GM23248 (cell line): Measurements from ENCODE around the gene CCDC136. TPM values are rescaled to one million over a fixed set of nuclear protein-coding genes. Genes with fewer than 3 reads are reported as not detected.

Experiments used
- DNase-seq: peaks from one replicate; pipeline ENCODE4 v3.0.0-alpha.2; 2015
- H2AFZ ChIP-seq: fragments of 200-600 bp; sonication (generic); 2 replicates; pipeline ENCODE4 v1.6.1; 2016; ENCODE audit warnings: antibody characterized with exemption
- H3F3A ChIP-seq: fragments of 200-600 bp; sonication (generic); 2 replicates; pipeline ENCODE4 v1.6.1; 2016; ENCODE audit warnings: mild to moderate bottlenecking, antibody characterized with exemption, mixed run types; ENCODE audit not compliant: insufficient read depth
- H3K27ac ChIP-seq: fragments of 200-600 bp; sonication (generic); 2 replicates; pipeline ENCODE4 v1.5.1; 2016; ENCODE audit warnings: mild to moderate bottlenecking
- H3K27me3 ChIP-seq: fragments of 200-600 bp; sonication (generic); replicated peaks from 2 replicates; pipeline ENCODE4 v1.6.1; 2016; ENCODE audit warnings: mild to moderate bottlenecking; ENCODE audit not compliant: insufficient read depth
- H3K36me3 ChIP-seq: fragments of 200-600 bp; sonication (generic); 2 replicates; pipeline ENCODE4 v1.6.1; 2016; ENCODE audit warnings: low read depth, mild to moderate bottlenecking
- H3K4me1 ChIP-seq: fragments of 200-600 bp; sonication (generic); 2 replicates; pipeline ENCODE4 v1.6.1; 2016; ENCODE audit warnings: mild to moderate bottlenecking; ENCODE audit not compliant: insufficient read depth
- H3K4me2 ChIP-seq: fragments of 200-600 bp; sonication (generic); one replicate; pipeline ENCODE4 v1.6.1; 2016; ENCODE audit warnings: mild to moderate bottlenecking; ENCODE audit not compliant: unreplicated experiment
- H3K4me3 ChIP-seq: fragments of 200-600 bp; sonication (generic); 2 replicates; pipeline ENCODE4 v1.5.1; 2016; ENCODE audit warnings: mild to moderate bottlenecking
- H3K79me2 ChIP-seq: fragments of 200-600 bp; sonication (generic); 2 replicates; pipeline ENCODE4 v1.6.1; 2016; ENCODE audit warnings: mild to moderate bottlenecking; ENCODE audit not compliant: insufficient read depth
- H3K9ac ChIP-seq: fragments of 200-600 bp; sonication (generic); 2 replicates; pipeline ENCODE4 v1.6.1; 2016; ENCODE audit warnings: mild to moderate bottlenecking
- H3K9me2 ChIP-seq: fragments of 200-600 bp; sonication (generic); 2 replicates; pipeline ENCODE4 v1.6.1; 2016; ENCODE audit warnings: mixed run types, mild to moderate bottlenecking, moderate library complexity; ENCODE audit not compliant: insufficient read depth
- H3K9me3 ChIP-seq: fragments of 200-600 bp; sonication (generic); one replicate; pipeline ENCODE4 v1.6.1; 2017; ENCODE audit warnings: low read depth
- H4K20me1 ChIP-seq: fragments of 200-600 bp; sonication (generic); 2 replicates; pipeline ENCODE4 v1.6.0; 2016; ENCODE audit not compliant: insufficient read depth
- EZH2 ChIP-seq: fragments of 200-600 bp; sonication (generic); IDR thresholded peaks from 2 replicates; pipeline ENCODE4 v1.6.1; 2018; ENCODE audit warnings: antibody characterized with exemption, mild to moderate bottlenecking; ENCODE audit not compliant: insufficient read depth, poor library complexity, severe bottlenecking
- EZH2phosphoT487 ChIP-seq: fragments of 200-600 bp; sonication (generic); IDR thresholded peaks from 2 replicates; pipeline ENCODE4 v1.6.1; 2018; ENCODE audit warnings: antibody characterized with exemption, moderate library complexity, mild to moderate bottlenecking, low read depth; ENCODE audit not compliant: insufficient read depth
- WGBS, 2 experiments: methylation state at CpG; one replicate each; pipeline ENCODE4 v1.1.6; 2015 to 2017; ENCODE audit warnings: low lambda C conversion rate in 2 of 2, low coverage in 1 of 2; ENCODE audit errors: missing lambda C conversion rate in 2 of 2; 5-methylcytosine and 5-hydroxymethylcytosine counted together
- in situ Hi-C: fragments of 300-500 bp; cut with MboI; formaldehyde crosslinking; loops from 2 replicates; pipeline ENCODE4 v1.15.0; 2020
- polyA plus RNA-seq: library from polyadenylated mRNA; unstranded; fragments of >200 nt; fragmentation: Nextera tagmentation; extraction: Ambion mirVana; gene quantifications from 2 replicates; pipeline ENCODE4 v1.2.1, GENCODE V29; 2016
- total RNA-seq: library from RNA; depleted of rRNA; stranded (reverse); fragments of >200 nt; shearing (Covaris generic); gene quantifications from 2 replicates; pipeline ENCODE4 v1.2.3, GENCODE V29; 2014

CCDC136 gene
- total and polyA plus RNA-seq, 2 experiments from 2014 or later, result 3.1 to 3.9 TPM

GRCh38 chr7:128755819-128756476 is 35.8 kb upstream of the CCDC136 start:
- peaks cover 90% of the 10 kb centered on the region for H3K79me2 ChIP-seq
- peak; percentile 98 for DNase-seq
- peak overlapping the region; percentile 31; the same call in 1 of the 2 replicates for H3K9ac ChIP-seq
- WGBS, 2 experiments, result 1% methylated on average over 5 of the region's 5 CpGs
- peaks cover 66% of the 10 kb centered on the region for H3K4me1 ChIP-seq
- H3K27me3 ChIP-seq, result no peaks in the 10 kb centered on the region
- peak overlapping the region; percentile 53 for H3K4me3 ChIP-seq
- H3K9me2 ChIP-seq, result no peaks in the 10 kb centered on the region
- peaks cover 89% of the 10 kb centered on the region for H3F3A ChIP-seq
- H3K27ac ChIP-seq, result peak overlapping the region; percentile 87
- peak; percentile 99 for TF ChIP-seq EZH2phosphoT487
- no peak for TF ChIP-seq EZH2
- peaks cover 80% of the 10 kb centered on the region for H3K36me3 ChIP-seq
- no peak overlapping the region for H2AFZ ChIP-seq
- peak overlapping the region; percentile 73 for H3K4me2 ChIP-seq
- in situ Hi-C loops, result no loop called here
- H3K9me3 ChIP-seq, result no peaks in the 10 kb centered on the region
- no peaks in the 10 kb centered on the region; the same call in 1 of the 2 replicates for H4K20me1 ChIP-seq

- Histone ChIP-seq H2AFZ (no peak overlapping the region), H3K9me3 (no peaks in the 10 kb centered on the region), H3K9me2 (no peaks in the 10 kb centered on the region), H3K9ac (peak overlapping the region; percentile 74; the same call in 1 of the 2 replicates), H3K79me2 (peaks cover 90% of the 10 kb centered on the region), H3K4me3 (no peak overlapping the region), H3K4me2 (peak overlapping the region; percentile 73), H4K20me1 (no peaks in the 10 kb centered on the region; the same call in 1 of the 2 replicates), H3K4me1 (peaks cover 66% of the 10 kb centered on the region), H3K27ac (peak overlapping the region; percentile 87), H3F3A (peaks cover 96% of the 10 kb centered on the region), H3K27me3 (no peaks in the 10 kb centered on the region), H3K36me3 (peaks cover 80% of the 10 kb centered on the region)
- in situ Hi-C loops, result no loop called here
- no peak for TF ChIP-seq EZH2phosphoT487
- TF ChIP-seq EZH2, result no peak
- no peak for DNase-seq
- WGBS, 2 experiments, result 38% methylated on average over 2 of the region's 2 CpGs
Observed at GRCh38 chr7:128757203-128757602, 34.6 kb upstream of the CCDC136 start.

GRCh38 chr7:128758553-128758952 is 33.2 kb upstream of the CCDC136 start:
- H4K20me1 ChIP-seq, result no peaks in the 10 kb centered on the region; the same call in 1 of the 2 replicates
- in situ Hi-C loops, result no loop called here
- TF ChIP-seq EZH2 (no peak), EZH2phosphoT487 (no peak)
- H3K79me2 ChIP-seq, result peaks cover 90% of the 10 kb centered on the region
- H3K27me3 ChIP-seq, result no peaks in the 10 kb centered on the region
- 94 to 98% methylated on average over 1 of the region's 1 CpG for WGBS, 2 experiments
- no peaks in the 10 kb centered on the region for H3K9me2 ChIP-seq
- H3F3A ChIP-seq, result peaks cover 90% of the 10 kb centered on the region
- no peak overlapping the region for H3K9ac ChIP-seq
- no peak for DNase-seq
- H3K36me3 ChIP-seq, result peaks cover 78% of the 10 kb centered on the region
- no peak overlapping the region for H2AFZ ChIP-seq
- no peak overlapping the region for H3K4me3 ChIP-seq
- no peak overlapping the region for H3K4me2 ChIP-seq
- H3K4me1 ChIP-seq, result peaks cover 58% of the 10 kb centered on the region
- H3K9me3 ChIP-seq, result no peaks in the 10 kb centered on the region
- H3K27ac ChIP-seq, result peak overlapping the region; percentile 87

GRCh38 chr7:128759242-128759641 is 32.5 kb upstream of the CCDC136 start:
- no peak for DNase-seq
- Histone ChIP-seq H3K27ac (peak overlapping the region; percentile 87), H3K79me2 (peaks cover 90% of the 10 kb centered on the region), H3K4me1 (peaks cover 52% of the 10 kb centered on the region), H3K9me3 (no peaks in the 10 kb centered on the region), H3K9me2 (no peaks in the 10 kb centered on the region), H3K27me3 (no peaks in the 10 kb centered on the region), H3K4me2 (no peak overlapping the region), H3F3A (peaks cover 88% of the 10 kb centered on the region), H4K20me1 (no peaks in the 10 kb centered on the region), H2AFZ (no peak overlapping the region), H3K36me3 (peaks cover 77% of the 10 kb centered on the region), H3K4me3 (no peak overlapping the region), H3K9ac (no peak overlapping the region)
- TF ChIP-seq EZH2 (no peak), EZH2phosphoT487 (no peak)
- in situ Hi-C loops, result no loop called here
